Adrenal gland (tissue), 5 donors: Measurements from ENCODE around the gene CFAP58.
A peak's percentile ranks its signal among the peaks of the same experiment; 100 is the strongest.

Experiments used
- CTCF ChIP-seq, 6 experiments: fragments of 450-650 bp in 4 of 6; fragments of 200-600 bp in 2 of 6; sonication (generic) in 1 of 6; IDR thresholded peaks; 1 replicate in 5 of 6; 2 replicates in 1 of 6; pipeline versions ENCODE4 v1.5.1 to v1.8.0; 2016 to 2021; ENCODE audit warnings: antibody characterized with exemption in 6 of 6, mild to moderate bottlenecking in 2 of 6, moderate library complexity in 1 of 6
- POLR2A ChIP-seq, 2 donors: fragments of 450-650 bp; IDR thresholded peaks; one replicate each; pipeline ENCODE4 v1.6.1; 2017; ENCODE audit warnings: antibody characterized with exemption in 2 of 2, mild to moderate bottlenecking in 2 of 2, moderate library complexity in 1 of 2
- donor health status: DM: no; HTN: no; CAD: no.

GRCh38 chr10:104337521-104337984 lies 16.1 kb upstream of the CFAP58 start:
- TF ChIP-seq CTCF (IDR thresholded peaks at IDR 0.05), result no peak
- TF ChIP-seq POLR2A (IDR thresholded peaks at IDR 0.05), result peak in 1 of 2 donors; percentile 5
